Liver (tissue), 9 donors: ENCODE measurements around the gene RPS19BP1. TPM values are rescaled to one million over a fixed set of nuclear protein-coding genes. Genes with fewer than 3 reads are reported as not detected.

ENCODE experiments used
- DNase-seq: peaks from one replicate; pipeline ENCODE4 v3.0.0-alpha.2; 2017; ENCODE audit warnings: low spot score
- H3K27ac ChIP-seq, 2 donors: one replicate each; pipeline ENCODE4 v1.7.0; 2013; ENCODE audit warnings: inconsistent platforms in 2 of 2, low read length in 2 of 2, control low read depth in 1 of 2, low read depth in 1 of 2, mild to moderate bottlenecking in 1 of 2
- H3K27me3 ChIP-seq, 4 donors: one replicate each; pipeline versions ENCODE4 v1.6.1 to v1.7.0; 2013; ENCODE audit warnings: low read length in 3 of 4, inconsistent platforms in 1 of 4, mild to moderate bottlenecking in 1 of 4, moderate library complexity in 1 of 4; ENCODE audit not compliant: control insufficient read depth in 4 of 4, insufficient read depth in 4 of 4
- H3K36me3 ChIP-seq, 4 donors: one replicate each; pipeline versions ENCODE4 v1.6.1 to v1.7.0; 2013; ENCODE audit warnings: low read length in 3 of 4, mild to moderate bottlenecking in 3 of 4, low read depth in 1 of 4, moderate library complexity in 1 of 4; ENCODE audit not compliant: control insufficient read depth in 4 of 4, insufficient read depth in 3 of 4
- H3K4me1 ChIP-seq, 4 donors: one replicate each; pipeline versions ENCODE4 v1.6.1 to v1.7.0; 2013; ENCODE audit warnings: low read length in 3 of 4, mild to moderate bottlenecking in 3 of 4, moderate library complexity in 1 of 4; ENCODE audit not compliant: control insufficient read depth in 4 of 4, insufficient read depth in 4 of 4
- H3K4me3 ChIP-seq, 3 donors: one replicate each; pipeline versions ENCODE4 v1.6.1 to v1.7.0; 2013; ENCODE audit warnings: low read length in 3 of 3, control low read depth in 1 of 3, low read depth in 1 of 3, mild to moderate bottlenecking in 1 of 3
- H3K9ac ChIP-seq, 2 donors: one replicate each; pipeline ENCODE4 v1.7.0; 2013; ENCODE audit warnings: low read length in 2 of 2, mild to moderate bottlenecking in 2 of 2, moderate library complexity in 2 of 2, control low read depth in 1 of 2, low read depth in 1 of 2
- H3K9me3 ChIP-seq, 4 donors: one replicate each; pipeline versions ENCODE4 v1.6.1 to v1.7.0; 2013; ENCODE audit warnings: low read length in 3 of 4; ENCODE audit not compliant: control insufficient read depth in 4 of 4
- ATF3 ChIP-seq: IDR thresholded peaks from 2 replicates; pipeline ENCODE4 v1.6.1; 2016; ENCODE audit warnings: antibody characterized with exemption
- CTCF ChIP-seq: fragments of 150-350 bp; IDR thresholded peaks from 2 replicates; pipeline ENCODE4 v1.5.1; 2017; ENCODE audit warnings: improper control_type of control experiment, low read depth, low read length; ENCODE audit not compliant: missing input control
- EGR1 ChIP-seq, 2 donors: IDR thresholded peaks; 2 replicates each; pipeline ENCODE4 v1.6.1; 2016 to 2018; ENCODE audit warnings: antibody characterized with exemption in 2 of 2, low read depth in 2 of 2
- FOXA1 ChIP-seq: IDR thresholded peaks from 2 replicates; pipeline ENCODE4 v1.6.1; 2016; ENCODE audit warnings: antibody characterized with exemption
- GABPA ChIP-seq, 2 donors: IDR thresholded peaks in 1 of 2; conservative IDR thresholded peaks in 1 of 2; 2 replicates each; pipeline ENCODE4 v1.6.1; 2016; ENCODE audit warnings: antibody characterized with exemption in 2 of 2, mild to moderate bottlenecking in 1 of 2, moderate library complexity in 1 of 2
- HNF4A ChIP-seq, 2 donors: conservative IDR thresholded peaks; 2 replicates each; pipeline ENCODE4 v1.6.1; 2016; ENCODE audit warnings: antibody characterized with exemption in 2 of 2, mild to moderate bottlenecking in 2 of 2
- HNF4G ChIP-seq: IDR thresholded peaks from 2 replicates; pipeline ENCODE4 v1.6.1; 2016; ENCODE audit warnings: antibody characterized with exemption
- RAD21 ChIP-seq, 2 donors: IDR thresholded peaks; 2 replicates each; pipeline ENCODE4 v1.6.1; 2016; ENCODE audit warnings: antibody characterized with exemption in 2 of 2, mild to moderate bottlenecking in 2 of 2
- REST ChIP-seq: IDR thresholded peaks from 2 replicates; pipeline ENCODE4 v1.6.1; 2016; ENCODE audit warnings: antibody characterized with exemption, mild to moderate bottlenecking
- RXRA ChIP-seq, 2 donors: IDR thresholded peaks; 2 replicates each; pipeline ENCODE4 v1.6.1; 2017 to 2018; ENCODE audit warnings: antibody characterized with exemption in 2 of 2, mild to moderate bottlenecking in 1 of 2
- TAF1 ChIP-seq: conservative IDR thresholded peaks from 2 replicates; pipeline ENCODE4 v1.6.1; 2016; ENCODE audit warnings: antibody characterized with exemption, mild to moderate bottlenecking
- YY1 ChIP-seq: IDR thresholded peaks from 2 replicates; pipeline ENCODE4 v1.6.1; 2016; ENCODE audit warnings: antibody characterized with exemption, mild to moderate bottlenecking
- ZBTB33 ChIP-seq: IDR thresholded peaks from 2 replicates; pipeline ENCODE4 v1.6.1; 2016; ENCODE audit warnings: antibody characterized with exemption
- WGBS: extraction: QIAGEN DNeasy Blood & Tissue Kit; methylation state at CpG from one replicate; pipeline ENCODE4 v1.1.7; 2013; 5-methylcytosine and 5-hydroxymethylcytosine counted together
- polyA plus RNA-seq, 2 donors: library from polyadenylated mRNA; stranded (reverse) in 1 of 2; unstranded in 1 of 2; fragments of 200-250 nt in 1 of 2; fragments of >200 nt in 1 of 2; fragmentation: Nextera tagmentation in 1 of 2; extraction: Ambion mirVana in 1 of 2; gene quantifications; one replicate each; pipeline versions ENCODE4 v1.2.1 to v1.2.3, GENCODE V29; 2013 to 2015
- total RNA-seq, 2 donors: library from RNA; depleted of rRNA; stranded (reverse); fragments of >200 nt; gene quantifications; one replicate each; pipeline ENCODE4 v1.2.3, GENCODE V29; 2014
- donor health status: healthy.
- donor health status: healthy.
- donor health status: healthy.
- donor health status: healthy.
- donor health status: healthy.

RPS19BP1 gene
- total and polyA plus RNA-seq, 4 donors, result 36.3 to 89.6 (median 63.3) TPM

GRCh38 chr22:39535831-39536449 is 3.4 kb upstream of the RPS19BP1 start:
- Histone ChIP-seq H3K9ac (no peak overlapping the region), H3K27ac (no peak overlapping the region), H3K27me3 (no peaks in the 10 kb centered on the region), H3K36me3 (no peaks in the 10 kb centered on the region), H3K9me3 (no peaks in the 10 kb centered on the region), H3K4me3 (no peak overlapping the region), H3K4me1 (peaks cover 9 to 20% (median 14%) of the 10 kb centered on the region in 4 donors)
- 87% methylated on average over 15 of the region's 15 CpGs for WGBS
- no peak for DNase-seq
- no peak for TF ChIP-seq RAD21 (IDR thresholded peaks at IDR 0.05)

- TF ChIP-seq ZBTB33, result no peak
- no peak for TF ChIP-seq ATF3
- TF ChIP-seq REST, result no peak
- no peak for TF ChIP-seq GABPA (IDR thresholded peaks at IDR 0.05 in 1 of 2, conservative IDR thresholded peaks at IDR 0.05 in 1 of 2)
- no peak for TF ChIP-seq TAF1
- no peak for TF ChIP-seq RXRA (IDR thresholded peaks at IDR 0.05)
- TF ChIP-seq HNF4A (conservative IDR thresholded peaks at IDR 0.05), result no peak
- no peak for TF ChIP-seq RAD21 (IDR thresholded peaks at IDR 0.05)
- no peak for TF ChIP-seq HNF4G
- no peak for TF ChIP-seq CTCF
- no peak for TF ChIP-seq FOXA1
- TF ChIP-seq EGR1 (IDR thresholded peaks at IDR 0.05; ENCODE audit: low read depth in 2 of 2), result no peak
- no peak for TF ChIP-seq YY1
- H3K36me3 ChIP-seq, result no peaks in the 10 kb centered on the region
- H3K27me3 ChIP-seq, result no peaks in the 10 kb centered on the region
- 40% methylated on average over 13 of the region's 13 CpGs for WGBS
- no peak overlapping the region for H3K9ac ChIP-seq
- no peak overlapping the region for H3K4me3 ChIP-seq
- DNase-seq, result no peak
- H3K4me1 ChIP-seq, result peaks cover 9 to 26% (median 20%) of the 10 kb centered on the region in 4 donors
- H3K27ac ChIP-seq, result no peak overlapping the region
- H3K9me3 ChIP-seq, result no peaks in the 10 kb centered on the region
Measured at GRCh38 chr22:39535357-39535725, 2.8 kb upstream of the RPS19BP1 start.
